HG03095 (cell line): ENCODE measurements around the gene HIGD1B.

Source experiments
- ATAC-seq: cut with Tn5 transposase; IDR thresholded peaks from one replicate; pipeline ENCODE4 v1.9.1; 2021; ENCODE audit warnings: moderate library complexity; ENCODE audit not compliant: unreplicated experiment

Gene HIGD1B

DNA sequence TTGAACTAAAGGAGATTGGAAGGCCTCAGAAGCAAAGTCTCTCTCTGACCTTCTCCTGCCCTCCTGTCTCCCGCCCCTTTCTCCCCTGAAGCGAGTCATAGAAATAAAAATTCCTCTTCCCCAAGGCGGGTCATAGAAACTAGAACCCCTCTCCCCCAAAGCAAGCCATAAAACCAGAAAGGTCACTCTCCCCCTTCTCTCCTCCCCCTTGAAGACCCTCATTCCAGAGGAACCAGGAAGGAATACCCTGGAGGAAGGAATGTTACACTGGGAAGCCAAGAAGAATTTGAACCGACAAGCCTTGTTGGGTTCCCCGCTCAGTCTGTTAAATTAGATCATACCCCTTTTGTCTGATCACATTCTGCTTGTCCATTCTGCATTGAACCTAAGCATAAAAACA lies 14.9 kb upstream of the HIGD1B start:
- no peak for ATAC-seq

DNA sequence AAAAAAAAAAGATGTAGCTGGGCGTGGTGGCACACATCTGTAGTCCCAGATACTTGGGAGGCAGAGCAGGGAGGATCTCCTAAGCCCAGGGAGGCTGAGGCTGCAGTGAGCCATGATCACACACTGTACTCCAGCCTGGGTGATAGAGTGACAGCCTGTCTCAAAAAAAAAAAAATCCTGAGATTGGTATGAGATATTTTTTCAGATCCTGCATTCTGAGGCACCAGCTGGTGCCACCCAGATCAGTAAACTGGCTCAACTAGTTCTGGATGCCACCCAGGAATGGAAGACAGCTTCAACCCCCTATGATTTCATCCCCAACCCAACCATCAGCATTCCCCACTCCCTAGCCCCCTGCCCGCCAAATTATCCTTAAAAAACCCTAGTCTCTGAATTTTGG lies 10.5 kb upstream of the HIGD1B start:
- no peak for ATAC-seq

DNA sequence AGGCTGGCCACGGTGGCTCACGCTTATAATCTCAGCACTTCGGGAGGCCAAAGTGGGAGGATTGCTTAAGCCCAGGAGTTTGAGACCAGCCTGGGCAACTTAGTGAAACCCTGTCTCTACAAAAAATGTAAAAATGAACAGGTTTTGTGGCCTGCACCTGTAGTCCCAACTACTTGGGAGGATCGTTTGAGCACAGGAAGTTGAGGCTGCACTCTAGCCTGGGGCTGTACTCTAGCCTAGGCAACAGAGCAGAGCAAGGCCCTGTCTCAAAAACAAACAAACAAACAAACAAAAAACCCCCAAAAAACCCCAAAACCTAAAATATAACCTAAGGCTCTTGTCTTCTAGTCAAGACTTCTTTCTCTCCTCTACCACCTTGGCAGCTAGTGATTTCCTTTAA lies 7.4 kb upstream of the HIGD1B start:
- no peak for ATAC-seq

DNA sequence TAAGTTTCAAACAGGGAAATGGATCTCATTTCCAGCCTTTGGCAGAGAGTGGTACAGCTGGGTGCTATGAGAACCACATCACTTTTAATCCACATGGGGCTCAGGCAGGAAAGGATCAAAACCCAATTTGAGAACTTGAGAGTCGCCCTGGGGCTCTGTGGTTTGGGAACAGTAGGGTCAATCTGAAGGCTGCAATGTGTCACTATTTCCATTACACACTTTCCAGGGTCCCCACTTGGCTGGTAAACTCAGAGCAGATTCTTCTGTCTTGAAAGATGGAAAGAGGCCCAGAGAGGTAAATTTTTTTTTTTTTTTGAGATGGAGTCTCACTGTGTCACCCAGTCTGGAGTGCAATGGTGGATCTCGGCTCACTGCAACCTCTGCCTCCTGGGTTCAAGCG lies 6.7 kb upstream of the HIGD1B start:
- ATAC-seq = no peak

DNA sequence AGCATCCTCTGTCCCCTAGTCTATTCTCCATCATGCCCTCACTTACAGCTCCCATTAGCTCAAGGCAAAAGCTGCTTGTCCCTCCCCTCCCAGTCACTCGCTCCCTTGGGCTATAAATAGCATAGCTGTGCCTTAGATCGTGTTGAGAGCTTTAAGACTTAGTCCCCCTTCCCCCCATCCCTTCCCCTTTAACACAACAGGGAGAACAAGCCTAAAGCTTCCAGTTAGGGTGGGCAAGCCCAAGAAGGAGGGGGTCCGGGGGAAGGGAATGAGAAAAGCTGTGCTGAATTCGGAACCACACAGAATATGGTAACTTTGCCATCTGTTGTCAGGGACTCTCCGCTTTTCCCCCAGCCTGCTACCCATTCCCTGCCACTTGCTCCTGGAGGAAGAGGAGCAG lies 4.9 kb upstream of the HIGD1B start:
- ATAC-seq = no peak

DNA sequence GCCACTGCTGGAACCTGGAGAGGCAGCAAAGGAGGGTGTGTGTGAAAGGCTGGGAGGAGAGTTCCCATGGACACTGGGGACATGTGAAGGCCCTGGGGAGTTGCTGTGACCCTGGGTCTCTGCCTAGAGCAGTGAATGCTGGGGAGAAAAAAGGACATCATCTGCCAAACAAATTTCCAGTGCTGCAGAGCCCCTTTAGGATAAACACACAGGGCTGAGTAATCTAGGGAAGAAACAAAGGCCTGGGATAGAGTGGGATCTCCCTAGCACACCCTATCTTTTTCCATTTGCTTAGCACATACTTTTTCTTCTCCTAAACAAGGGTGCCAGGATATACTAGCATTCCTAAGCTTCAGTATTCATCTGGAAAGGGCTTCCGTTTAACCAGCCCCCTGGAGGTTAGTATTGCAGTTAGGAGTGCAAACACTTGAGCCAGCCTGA lies 3.3 kb upstream of the HIGD1B start:
- ATAC-seq = no peak

DNA sequence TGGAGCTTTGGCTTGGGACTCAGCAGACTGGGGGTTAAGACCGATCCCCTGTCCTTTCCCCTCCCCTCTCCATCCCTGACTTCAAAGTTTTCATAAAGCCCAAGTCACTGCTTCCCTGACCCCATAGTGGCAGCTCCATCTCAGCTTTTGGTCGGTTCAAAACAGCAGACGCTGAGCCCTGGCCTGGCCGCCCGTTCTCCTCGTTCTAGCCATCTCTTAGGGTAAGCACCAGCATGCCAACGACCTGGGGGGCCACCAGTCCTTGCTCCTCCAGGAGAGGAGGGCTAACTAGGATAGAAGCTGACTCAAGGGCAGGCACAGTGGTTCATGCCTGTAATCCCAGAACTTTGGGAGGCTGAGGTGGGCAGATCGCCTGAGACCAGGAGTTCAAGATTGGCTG lies 1.5 kb upstream of the HIGD1B start:
- no peak for ATAC-seq

DNA sequence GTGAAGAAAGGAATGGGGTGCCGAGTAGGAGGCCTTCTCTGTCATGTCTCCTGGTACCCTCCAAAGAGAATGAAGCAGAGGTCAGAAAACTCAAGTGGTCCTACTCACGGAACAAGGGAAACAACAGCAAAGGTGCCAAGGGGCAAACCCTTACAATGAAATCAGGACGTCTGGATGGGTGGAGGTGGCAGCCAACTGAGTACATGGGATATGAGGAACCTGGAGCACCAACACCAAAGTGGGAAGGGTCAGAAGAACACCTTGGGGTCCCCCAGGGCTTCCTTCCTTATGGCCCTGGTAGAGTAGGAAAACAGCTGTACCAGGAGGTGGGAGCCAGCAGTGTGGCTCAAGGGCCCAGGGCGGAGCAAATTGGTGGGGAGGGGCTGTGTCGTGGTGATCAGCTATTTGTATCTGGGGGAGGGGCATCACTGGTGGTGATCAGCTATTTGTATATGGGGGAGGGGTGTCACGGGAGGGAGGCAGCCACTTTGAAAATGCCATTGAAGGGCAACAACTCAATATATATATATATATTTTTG lies 643 bp downstream of the HIGD1B start:
- ATAC-seq = no peak

DNA sequence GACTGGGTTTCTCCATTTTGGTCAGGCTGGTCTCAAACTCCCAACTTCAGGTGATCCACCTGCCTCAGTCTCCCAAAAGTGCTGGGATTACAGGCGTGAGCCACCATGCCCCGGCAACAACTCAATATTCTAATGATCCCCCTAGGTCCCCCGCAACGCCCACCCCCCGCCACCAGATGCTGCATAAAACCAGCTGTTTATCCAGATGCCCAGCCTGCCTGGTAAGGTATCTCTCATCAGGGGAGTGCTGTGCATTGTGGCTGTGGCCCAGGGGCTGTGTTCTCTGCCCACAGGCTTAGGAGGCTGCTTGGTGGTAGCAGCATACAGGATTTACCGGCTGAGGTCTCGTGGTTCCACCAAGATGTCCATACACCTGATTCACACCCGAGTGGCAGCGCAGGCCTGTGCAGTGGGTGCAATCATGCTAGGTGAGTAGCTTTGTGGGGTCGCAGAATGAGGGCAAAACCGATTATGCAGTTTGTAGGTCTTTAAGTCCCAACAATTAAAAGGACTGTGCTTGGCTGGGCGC lies 1.3 kb downstream of the HIGD1B start:
- ATAC-seq = no peak

DNA sequence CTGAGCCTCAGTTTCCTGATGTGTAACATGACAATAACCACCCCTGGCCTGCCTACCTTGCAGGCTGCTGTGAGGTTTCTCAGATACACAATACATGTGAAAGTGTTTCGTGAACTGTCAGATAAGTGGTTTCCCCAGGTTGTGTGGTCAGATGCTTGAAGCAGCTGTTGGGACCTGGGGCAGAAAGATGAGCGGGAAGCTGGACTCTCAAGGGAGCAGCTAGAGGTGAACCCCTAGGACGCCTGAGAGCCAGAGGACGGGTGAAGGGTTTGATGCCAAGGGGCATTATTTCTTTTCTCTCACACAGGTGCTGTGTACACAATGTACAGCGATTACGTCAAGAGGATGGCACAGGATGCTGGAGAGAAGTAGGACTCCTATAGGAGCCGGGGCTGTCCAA lies 2.3 kb downstream of the HIGD1B start:
- ATAC-seq = no peak

DNA sequence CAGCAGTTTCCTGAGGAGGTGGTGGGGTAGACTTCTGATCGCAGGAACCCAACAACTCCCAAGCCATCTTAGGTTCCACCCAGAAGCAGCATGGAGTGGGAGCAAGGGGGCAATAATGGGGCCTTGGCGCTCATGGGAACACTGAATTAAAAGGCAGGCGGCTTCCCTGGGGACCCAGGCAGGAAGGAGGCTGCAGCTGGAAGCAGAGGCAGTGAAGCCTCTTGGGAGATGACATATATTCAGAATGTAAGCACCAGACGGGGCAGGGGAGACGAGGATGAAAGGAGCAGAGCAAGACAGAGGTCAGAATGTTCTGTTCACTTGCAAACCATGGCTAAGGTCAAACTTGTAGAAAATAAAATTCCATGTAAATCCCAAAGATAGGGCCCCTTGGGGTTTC lies 2.9 kb downstream of the HIGD1B start:
- ATAC-seq = no peak

DNA sequence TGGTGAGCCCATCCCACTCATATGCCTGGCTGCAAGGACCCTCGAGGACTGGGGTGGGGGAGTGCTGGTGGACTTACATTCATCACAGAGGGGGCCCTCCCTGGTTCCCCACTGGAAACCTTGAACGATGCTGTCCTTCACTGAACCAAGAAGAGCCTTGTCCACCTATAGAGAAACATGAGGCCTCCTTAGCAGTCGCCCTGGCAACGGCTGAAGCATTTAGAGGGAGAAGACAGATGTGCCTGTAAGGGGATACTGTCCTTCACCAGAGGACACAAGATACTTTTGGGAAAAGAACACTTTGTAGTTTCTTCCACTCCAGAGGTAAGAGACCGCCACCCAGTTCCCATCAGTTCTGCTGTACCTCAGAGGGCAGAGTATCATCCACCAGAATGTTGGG lies 6.5 kb downstream of the HIGD1B start:
- no peak for ATAC-seq

DNA sequence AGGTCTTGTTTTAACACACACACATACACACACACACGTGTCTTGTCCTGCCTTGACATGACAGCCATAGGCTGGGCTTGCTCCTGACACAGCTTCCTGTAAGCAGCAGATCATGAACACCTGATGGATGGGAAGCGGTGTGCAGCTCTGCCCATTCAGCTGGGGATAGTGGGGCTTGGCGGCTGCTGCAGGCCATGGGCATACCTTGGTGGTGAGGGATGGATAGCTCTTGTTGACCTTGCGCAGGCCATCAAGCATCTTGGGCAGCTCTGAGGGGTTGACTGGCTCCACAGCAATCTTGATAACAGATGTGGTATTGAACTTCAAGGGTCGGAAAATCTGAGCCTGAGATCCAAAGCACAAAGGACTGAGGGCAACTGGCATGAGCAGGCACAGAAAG lies 12.0 kb downstream of the HIGD1B start:
- ATAC-seq = no peak

DNA sequence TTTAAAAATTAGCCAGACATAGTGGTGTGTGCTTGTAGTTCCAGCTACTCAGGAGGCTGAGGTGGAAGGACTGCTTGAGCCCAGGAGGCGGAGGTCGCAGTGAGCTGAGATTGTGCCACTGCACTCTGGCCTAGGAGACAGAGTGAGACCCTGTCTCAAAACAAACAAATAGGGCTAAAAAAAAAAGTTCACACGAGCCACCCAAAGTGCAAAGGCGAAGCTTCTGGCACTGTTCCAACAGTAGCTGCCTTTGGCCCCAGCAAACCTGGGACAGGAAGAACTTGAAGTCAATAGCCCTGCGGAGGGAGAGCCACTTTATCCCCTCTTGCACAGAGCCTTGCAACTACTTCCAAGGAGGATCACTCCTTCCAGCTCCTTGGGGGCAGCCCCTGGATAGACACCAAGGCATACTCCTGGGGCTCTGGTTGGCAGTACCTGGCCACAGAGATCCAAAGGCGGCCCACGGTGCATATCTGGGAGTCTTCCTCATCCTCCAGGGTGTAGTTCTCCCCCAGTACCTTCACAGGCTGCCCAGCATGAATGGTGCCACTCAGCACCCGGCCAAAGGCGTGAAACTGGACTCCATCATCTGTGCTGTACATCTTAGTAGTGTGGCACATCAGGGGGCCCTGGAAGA lies 14.7 kb downstream of the HIGD1B start:
- ATAC-seq = no peak

DNA sequence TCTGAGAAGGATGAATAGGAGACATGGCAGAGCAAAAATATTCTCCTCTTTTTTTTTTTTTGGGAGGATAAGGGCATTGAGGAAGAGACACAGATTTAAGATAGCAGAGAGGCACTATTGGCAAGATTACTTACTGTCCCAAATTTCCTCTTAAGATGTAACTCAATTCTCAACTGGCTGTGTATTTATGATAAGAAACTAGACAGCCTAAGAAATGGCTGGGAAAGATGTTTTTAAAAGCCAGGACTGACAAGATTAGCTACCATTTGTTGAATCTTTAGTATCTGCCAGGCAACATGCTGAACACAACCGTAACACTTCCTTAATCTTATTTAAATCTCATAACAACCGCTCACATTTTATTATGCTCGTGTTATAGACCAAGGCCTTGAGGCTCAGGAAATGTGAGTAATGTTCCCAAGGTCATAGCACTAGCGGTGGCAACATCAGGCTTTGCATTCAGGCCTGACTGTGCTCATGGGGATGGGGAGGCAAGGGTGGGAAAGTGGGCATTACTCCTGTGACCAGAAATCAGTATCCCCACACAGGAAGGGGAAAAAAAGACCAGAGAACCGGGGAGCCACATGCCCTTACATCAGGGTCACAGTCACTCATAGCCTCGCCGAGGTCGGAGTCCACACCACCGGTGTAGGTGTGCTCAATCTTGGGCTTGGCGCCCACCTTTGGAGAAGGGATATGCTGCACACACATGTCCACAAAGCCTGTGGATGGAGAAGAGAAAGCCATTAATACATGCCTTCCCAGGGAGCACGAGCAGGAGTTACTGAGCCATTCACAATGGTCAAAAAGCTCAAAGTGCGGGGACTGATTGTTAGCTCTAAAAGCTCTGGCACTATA lies 15.6 kb downstream of the HIGD1B start:
- ATAC-seq = no peak

DNA sequence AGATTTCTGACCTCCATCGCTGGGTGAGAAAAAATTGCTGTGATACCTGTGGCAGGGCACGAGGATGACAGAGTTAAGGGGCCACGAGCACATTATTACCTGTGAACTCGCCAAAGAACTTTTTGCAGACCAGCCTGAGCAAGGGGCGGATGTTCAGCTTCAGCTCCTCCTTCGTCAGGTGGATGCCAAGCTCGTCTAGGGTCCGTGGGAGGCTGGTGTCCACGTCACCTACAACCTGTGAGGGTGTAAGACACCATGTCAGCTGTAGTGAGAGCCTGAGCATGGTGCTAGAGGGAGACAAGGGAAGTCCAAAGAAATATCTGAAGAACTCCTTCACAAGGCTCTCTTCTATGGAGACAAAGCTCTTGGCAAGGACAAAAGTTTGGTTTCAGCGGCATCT lies 17.1 kb downstream of the HIGD1B start:
- ATAC-seq = no peak

DNA sequence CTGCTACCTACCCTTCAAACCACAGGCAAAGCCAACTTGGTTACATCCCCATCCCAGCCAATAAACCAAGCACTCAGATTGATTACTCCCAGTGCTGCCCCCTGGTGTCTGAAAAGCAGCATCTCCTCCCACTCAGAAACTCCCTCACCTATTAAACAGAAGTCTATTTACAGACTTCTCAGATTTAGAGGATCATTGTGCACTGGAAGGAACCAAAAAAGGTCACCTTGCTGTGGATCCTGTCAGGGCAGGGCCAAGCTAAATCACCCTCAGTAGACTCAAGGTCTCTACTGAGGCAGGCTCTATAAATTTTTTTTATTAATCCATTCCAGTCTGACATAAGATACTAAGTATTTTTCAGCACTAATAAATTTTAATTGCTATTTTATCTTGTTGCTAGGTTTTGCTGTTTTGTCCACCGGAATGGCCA lies 17.6 kb downstream of the HIGD1B start:
- ATAC-seq = no peak

DNA sequence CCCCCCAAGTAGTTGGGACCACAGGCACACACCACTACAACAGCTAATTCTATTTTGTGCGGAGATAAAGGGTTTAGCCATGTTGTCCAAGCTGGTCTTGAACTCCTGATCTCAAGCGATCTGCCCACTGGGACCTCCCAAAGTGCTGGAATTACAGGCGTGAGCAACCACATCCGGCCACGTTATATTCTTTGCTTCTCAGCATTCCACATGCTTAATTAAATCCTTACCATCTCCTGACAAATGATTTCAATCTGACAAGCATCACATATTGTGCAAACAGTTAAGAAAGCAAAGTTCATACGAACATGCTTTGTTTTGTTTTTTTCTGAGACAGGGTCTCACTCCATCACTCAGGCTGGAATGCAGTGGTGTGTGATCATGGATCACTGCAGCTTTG lies 18.2 kb downstream of the HIGD1B start:
- ATAC-seq = no peak

DNA sequence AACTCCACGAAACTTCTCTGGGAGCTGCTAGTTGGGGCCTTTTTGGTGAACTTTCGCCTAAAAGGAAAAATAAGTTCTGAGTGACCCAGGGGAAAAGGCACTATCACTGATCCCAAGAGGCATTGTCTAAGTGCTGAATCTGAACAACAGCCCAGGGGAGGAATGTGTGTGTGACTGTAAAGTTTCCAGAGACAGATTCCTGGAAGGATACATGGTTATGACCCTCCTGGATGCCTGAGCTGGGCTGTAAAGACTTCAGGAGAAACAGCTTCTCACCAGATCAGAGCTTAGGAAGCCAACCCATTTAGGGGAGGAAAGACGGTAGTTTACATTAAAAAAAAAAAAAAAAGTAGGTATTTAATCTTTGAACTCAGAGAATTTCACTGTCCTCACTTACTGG lies 20.2 kb downstream of the HIGD1B start:
- ATAC-seq = no peak

DNA sequence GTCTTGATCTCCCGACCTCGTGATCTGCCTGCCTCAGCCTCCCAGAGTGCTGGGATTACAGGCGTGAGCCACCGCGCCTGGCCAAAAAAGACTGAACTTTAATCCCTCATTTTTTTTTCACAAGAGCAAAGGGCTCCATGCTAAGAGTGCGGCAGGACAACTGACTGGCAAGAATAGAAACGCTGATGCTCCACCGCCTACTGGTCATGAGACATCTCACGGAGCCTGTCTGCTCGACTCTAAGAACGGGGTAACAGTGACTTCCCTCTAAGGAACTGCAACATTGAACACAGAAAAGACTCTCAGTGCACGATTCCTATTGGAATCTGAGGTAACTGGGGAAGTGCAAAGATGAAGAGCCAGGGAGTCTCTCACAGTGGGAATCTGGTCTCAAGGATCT lies 23.9 kb downstream of the HIGD1B start:
- no peak for ATAC-seq

DNA sequence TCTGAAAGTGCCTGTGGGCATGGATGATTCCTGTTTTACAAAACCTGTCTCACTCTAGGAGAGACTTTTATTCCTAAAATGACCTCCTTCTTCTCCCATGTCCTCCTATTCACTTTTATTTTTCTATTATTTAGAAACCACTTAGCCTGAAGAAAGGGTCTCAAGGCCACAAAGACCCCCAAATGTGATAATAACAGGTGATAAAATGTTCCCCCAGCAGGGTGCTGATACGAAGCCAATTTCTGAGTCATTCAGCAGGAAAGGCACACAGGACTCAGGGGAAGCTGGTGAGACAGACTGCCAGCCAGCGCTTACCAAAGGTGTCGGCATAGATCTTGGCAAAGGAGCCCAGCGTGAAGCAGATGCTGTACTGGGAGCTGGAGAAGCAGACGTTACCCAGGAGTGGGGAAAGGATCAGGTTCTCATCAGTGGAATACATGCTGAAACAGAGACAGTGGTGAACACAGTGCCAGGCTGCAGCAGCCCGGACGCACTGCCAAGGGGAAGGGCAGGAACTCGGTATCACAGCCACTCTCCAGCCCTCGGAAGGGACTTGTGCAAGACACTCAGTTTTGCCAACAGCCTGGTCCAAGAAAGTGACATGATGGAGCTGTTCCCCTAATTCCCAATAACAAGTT lies 24.6 kb downstream of the HIGD1B start:
- no peak for ATAC-seq

DNA sequence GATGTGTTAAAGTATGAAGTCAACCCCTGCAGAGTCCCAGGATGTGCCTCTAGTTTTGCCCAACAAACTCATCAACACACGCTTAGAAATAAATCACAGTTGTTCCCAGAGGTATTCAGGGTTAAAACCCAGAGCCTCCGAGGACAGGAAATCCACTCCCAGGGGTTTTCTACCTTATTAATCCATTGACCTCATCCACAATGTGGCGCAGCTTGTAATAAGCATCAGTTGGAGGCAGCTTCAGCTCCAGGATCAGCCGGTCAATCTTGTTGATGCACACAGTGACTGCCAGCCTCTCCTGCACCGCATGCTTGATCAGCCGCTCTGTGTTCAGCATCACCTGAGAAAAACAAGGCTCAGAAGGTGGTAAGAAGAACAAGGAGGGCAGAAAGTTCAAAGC lies 28.1 kb downstream of the HIGD1B start:
- ATAC-seq = no peak
